K562 (cell line): ENCODE data around the gene CRACR2B. TPM values are rescaled to one million over a fixed set of nuclear protein-coding genes. Genes with fewer than 3 reads are reported as not detected.
A peak's percentile ranks its signal among the peaks of the same experiment; 100 is the strongest.

Source experiments
- BACH1 ChIP-seq: fragments of 200-800 bp; sonication (Bioruptor generic); IDR thresholded peaks from 2 replicates; pipeline ENCODE4 v1.6.1; 2016; ENCODE audit warnings: missing genetic modification characterization, missing compliant biosample characterization
- CBFA2T3 ChIP-seq: fragments of 450-650 bp; IDR thresholded peaks from 2 replicates; pipeline ENCODE4 v1.6.1; 2017
- ELF1 ChIP-seq: fragments of 200-800 bp; sonication (Bioruptor generic); IDR thresholded peaks from 2 replicates; pipeline ENCODE4 v1.6.1; 2016; ENCODE audit warnings: missing genetic modification characterization, missing compliant biosample characterization
- FUS ChIP-seq: fragments of 200-400 bp; formaldehyde crosslinking; optimal IDR thresholded peaks from 2 replicates; pipeline ENCODE3; 2017; ENCODE audit warnings: low read depth, low read length
- GTF2E2 ChIP-seq: fragments of 200-800 bp; sonication (Bioruptor generic); IDR thresholded peaks from 2 replicates; pipeline ENCODE4 v1.6.1; 2016; ENCODE audit warnings: missing genetic modification characterization, missing compliant biosample characterization
- HNRNPLL ChIP-seq: fragments of 200-400 bp; formaldehyde crosslinking; IDR thresholded peaks from 2 replicates; pipeline ENCODE4 v1.6.1; 2017; ENCODE audit warnings: low read length, low read depth, mild to moderate bottlenecking; ENCODE audit not compliant: poor library complexity, severe bottlenecking
- JUN ChIP-seq, 2 experiments: sonication (generic) in 1 of 2; formaldehyde crosslinking in 1 of 2; IDR thresholded peaks; 2 replicates each; pipeline versions ENCODE4 v1.6.1 to v1.8.0; 2012 to 2022; ENCODE audit warnings: borderline replicate concordance in 2 of 2, mild to moderate bottlenecking in 2 of 2, improper control_type of control experiment in 1 of 2, low read depth in 1 of 2, low read length in 1 of 2, missing genetic modification reagents in 1 of 2
- KAT7 ChIP-seq: sonication (generic); formaldehyde crosslinking; IDR thresholded peaks from 2 replicates; pipeline ENCODE4 v1.8.0; 2022; ENCODE audit warnings: missing genetic modification reagents, mild to moderate bottlenecking, borderline replicate concordance
- MEIS2 ChIP-seq: fragments of 450-650 bp; IDR thresholded peaks from 2 replicates; pipeline ENCODE4 v1.6.1; 2014; ENCODE audit warnings: mild to moderate bottlenecking; ENCODE audit not compliant: partially characterized antibody
- MYC ChIP-seq, 2 experiments: fragments of 250-450 bp in 1 of 2; sonication (Bioruptor Pico) in 1 of 2; IDR thresholded peaks; 2 replicates each; pipeline versions ENCODE4 v1.5.1 to v1.6.1; 2012 to 2021; ENCODE audit warnings: low read depth in 2 of 2, borderline replicate concordance in 1 of 2, improper control_type of control experiment in 1 of 2, low read length in 1 of 2, mild to moderate bottlenecking in 1 of 2, moderate library complexity in 1 of 2
- RBM39 ChIP-seq: fragments of 200-400 bp; formaldehyde crosslinking; optimal IDR thresholded peaks from 2 replicates; pipeline ENCODE3; 2018; ENCODE audit warnings: low read depth, low read length
- RFX1 ChIP-seq: fragments of 450-650 bp; IDR thresholded peaks from 2 replicates; pipeline ENCODE4 v1.6.1; 2016; ENCODE audit warnings: mild to moderate bottlenecking, moderate library complexity
- SAFB ChIP-seq: fragments of 200-400 bp; formaldehyde crosslinking; IDR thresholded peaks from 2 replicates; pipeline ENCODE4 v1.6.1; 2017; ENCODE audit warnings: low read depth, low read length, borderline replicate concordance
- U2AF1 ChIP-seq: fragments of 200-400 bp; formaldehyde crosslinking; optimal IDR thresholded peaks from 2 replicates; pipeline ENCODE3; 2017; ENCODE audit warnings: mild to moderate bottlenecking, low read depth, low read length, moderate library complexity
- ZBTB1 ChIP-seq: sonication (generic); formaldehyde crosslinking; IDR thresholded peaks from 2 replicates; pipeline ENCODE4 v1.8.1; 2023; ENCODE audit warnings: missing genetic modification reagents, low read depth, mild to moderate bottlenecking, borderline replicate concordance
- ZNF124 ChIP-seq: sonication (generic); formaldehyde crosslinking; IDR thresholded peaks from 2 replicates; pipeline ENCODE4 v1.8.1; 2022; ENCODE audit warnings: missing genetic modification reagents
- polyA plus RNA-seq, 8 experiments: library from polyadenylated mRNA; depleted of rRNA in 4 of 8; stranded (reverse) in 5 of 8; unstranded in 3 of 8; fragments of >200 nt; fragmentation: Nextera tagmentation in 2 of 8; fragmentation: Illumina TruSeq in 1 of 8; extraction: Ambion mirVana in 2 of 8; extraction: Trizol in 1 of 8; gene quantifications; 2 replicates each; pipeline versions ENCODE4 v1.2.1 to v1.2.3, GENCODE V29; 2011 to 2014; ENCODE audit warnings: inconsistent platforms in 1 of 8, missing spikeins in 1 of 8
- total RNA-seq, 7 experiments: library from RNA; depleted of rRNA in 6 of 7; stranded (reverse); fragments of >200 nt in 6 of 7; fragmentation: Illumina TruSeq in 2 of 7; extraction: Trizol in 2 of 7; gene quantifications; 2 replicates each; pipeline versions ENCODE4 v1.2.1 to v1.2.3, GENCODE V29; 2011 to 2021; ENCODE audit warnings: low replicate concordance in 1 of 7
- TF ChIP-seq, protein P1 (sequence below): sonication (generic); formaldehyde crosslinking; IDR thresholded peaks from 2 replicates; pipeline ENCODE4 v1.8.1; 2023; ENCODE audit warnings: missing genetic modification reagents, mild to moderate bottlenecking, borderline replicate concordance
- TF ChIP-seq, protein P2 (sequence below): sonication (generic); formaldehyde crosslinking; IDR thresholded peaks from 2 replicates; pipeline ENCODE4 v1.8.0; 2022; ENCODE audit warnings: mild to moderate bottlenecking, missing genetic modification reagents
- TF ChIP-seq, protein P3 (sequence below): sonication (generic); formaldehyde crosslinking; IDR thresholded peaks from 2 replicates; pipeline ENCODE4 v1.8.1; 2022; ENCODE audit warnings: missing genetic modification reagents

CRACR2B gene
- total and polyA plus RNA-seq, 9 of the 15 experiments (the other 6 are each of a cell fraction or from before 2014, with no cell fraction given), result 0.10 to 51.0 (median 6.0) TPM

DNA sequence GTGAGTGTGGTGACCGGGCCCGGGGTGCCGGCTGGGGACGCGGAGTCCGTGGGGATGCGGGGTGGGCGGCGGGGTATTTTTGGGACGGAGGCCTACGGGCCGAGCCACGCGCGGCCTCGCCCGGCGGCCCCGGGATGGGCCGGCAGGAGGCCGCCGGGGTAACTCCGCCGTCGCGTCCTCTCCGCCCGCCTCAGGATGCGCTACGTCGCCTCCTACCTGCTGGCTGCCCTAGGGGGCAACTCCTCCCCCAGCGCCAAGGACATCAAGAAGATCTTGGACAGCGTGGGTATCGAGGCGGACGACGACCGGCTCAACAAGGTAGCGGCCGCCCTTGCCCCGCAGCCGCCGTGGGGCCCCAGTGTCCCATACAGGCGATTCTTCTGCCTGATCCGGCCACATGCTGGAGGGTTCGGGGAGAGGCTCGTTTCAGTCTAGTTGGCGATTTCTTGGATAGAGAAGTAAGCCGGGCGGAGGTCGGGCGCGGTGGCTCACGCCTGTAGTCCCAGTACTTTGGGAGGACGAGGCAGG is 17.6 kb upstream of the CRACR2B start (continued):
- TF ChIP-seq, protein P1, sequence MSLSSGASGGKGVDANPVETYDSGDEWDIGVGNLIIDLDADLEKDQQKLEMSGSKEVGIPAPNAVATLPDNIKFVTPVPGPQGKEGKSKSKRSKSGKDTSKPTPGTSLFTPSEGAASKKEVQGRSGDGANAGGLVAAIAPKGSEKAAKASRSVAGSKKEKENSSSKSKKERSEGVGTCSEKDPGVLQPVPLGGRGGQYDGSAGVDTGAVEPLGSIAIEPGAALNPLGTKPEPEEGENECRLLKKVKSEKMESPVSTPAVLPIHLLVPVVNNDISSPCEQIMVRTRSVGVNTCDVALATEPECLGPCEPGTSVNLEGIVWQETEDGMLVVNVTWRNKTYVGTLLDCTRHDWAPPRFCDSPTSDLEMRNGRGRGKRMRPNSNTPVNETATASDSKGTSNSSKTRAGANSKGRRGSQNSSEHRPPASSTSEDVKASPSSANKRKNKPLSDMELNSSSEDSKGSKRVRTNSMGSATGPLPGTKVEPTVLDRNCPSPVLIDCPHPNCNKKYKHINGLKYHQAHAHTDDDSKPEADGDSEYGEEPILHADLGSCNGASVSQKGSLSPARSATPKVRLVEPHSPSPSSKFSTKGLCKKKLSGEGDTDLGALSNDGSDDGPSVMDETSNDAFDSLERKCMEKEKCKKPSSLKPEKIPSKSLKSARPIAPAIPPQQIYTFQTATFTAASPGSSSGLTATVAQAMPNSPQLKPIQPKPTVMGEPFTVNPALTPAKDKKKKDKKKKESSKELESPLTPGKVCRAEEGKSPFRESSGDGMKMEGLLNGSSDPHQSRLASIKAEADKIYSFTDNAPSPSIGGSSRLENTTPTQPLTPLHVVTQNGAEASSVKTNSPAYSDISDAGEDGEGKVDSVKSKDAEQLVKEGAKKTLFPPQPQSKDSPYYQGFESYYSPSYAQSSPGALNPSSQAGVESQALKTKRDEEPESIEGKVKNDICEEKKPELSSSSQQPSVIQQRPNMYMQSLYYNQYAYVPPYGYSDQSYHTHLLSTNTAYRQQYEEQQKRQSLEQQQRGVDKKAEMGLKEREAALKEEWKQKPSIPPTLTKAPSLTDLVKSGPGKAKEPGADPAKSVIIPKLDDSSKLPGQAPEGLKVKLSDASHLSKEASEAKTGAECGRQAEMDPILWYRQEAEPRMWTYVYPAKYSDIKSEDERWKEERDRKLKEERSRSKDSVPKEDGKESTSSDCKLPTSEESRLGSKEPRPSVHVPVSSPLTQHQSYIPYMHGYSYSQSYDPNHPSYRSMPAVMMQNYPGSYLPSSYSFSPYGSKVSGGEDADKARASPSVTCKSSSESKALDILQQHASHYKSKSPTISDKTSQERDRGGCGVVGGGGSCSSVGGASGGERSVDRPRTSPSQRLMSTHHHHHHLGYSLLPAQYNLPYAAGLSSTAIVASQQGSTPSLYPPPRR (CRISPR knock-in tag), result 0 out of 2 replicates have a peak, but pooled peaks have one; percentile 73
- TF ChIP-seq KAT7 (CRISPR knock-in tag) (0 out of 2 replicates have a peak, but pooled peaks have one; percentile 45), ZBTB1 (CRISPR knock-in tag) (peak; percentile 17), JUN (IDR thresholded peaks at IDR 0.05; ENCODE audit: borderline replicate concordance, low read depth, low read length) (no peak), JUN (CRISPR knock-in tag; IDR thresholded peaks at IDR 0.05; ENCODE audit: borderline replicate concordance) (0 out of 2 replicates have a peak, but pooled peaks have one; percentile 21), MEIS2 (no peak), FUS (peak; percentile 22), RBM39 (no peak), RFX1 (no peak), SAFB (0 out of 2 replicates have a peak, but pooled peaks have one; percentile 65), GTF2E2 (tag) (peak; percentile 67; the same call in 1 of the 2 replicates), MYC (IDR thresholded peaks at IDR 0.05; ENCODE audit: low read depth, low read length) (peak; percentile 7; the same call in 1 of the 2 replicates), MYC (CRISPR knock-in tag; IDR thresholded peaks at IDR 0.05; ENCODE audit: borderline replicate concordance, low read depth) (no peak), ELF1 (tag) (no peak), BACH1 (no peak), U2AF1 (peak; percentile 72), CBFA2T3 (no peak), ZNF124 (no peak), HNRNPLL (peak; percentile 9)
- TF ChIP-seq, protein P2, sequence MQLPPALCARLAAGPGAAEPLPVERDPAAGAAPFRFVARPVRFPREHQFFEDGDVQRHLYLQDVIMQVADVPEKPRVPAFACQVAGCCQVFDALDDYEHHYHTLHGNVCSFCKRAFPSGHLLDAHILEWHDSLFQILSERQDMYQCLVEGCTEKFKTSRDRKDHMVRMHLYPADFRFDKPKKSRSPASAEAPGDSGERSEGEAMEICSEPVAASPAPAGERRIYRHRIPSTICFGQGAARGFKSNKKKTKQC, result 0 out of 2 replicates have a peak, but pooled peaks have one; percentile 7
- TF ChIP-seq, protein P3, sequence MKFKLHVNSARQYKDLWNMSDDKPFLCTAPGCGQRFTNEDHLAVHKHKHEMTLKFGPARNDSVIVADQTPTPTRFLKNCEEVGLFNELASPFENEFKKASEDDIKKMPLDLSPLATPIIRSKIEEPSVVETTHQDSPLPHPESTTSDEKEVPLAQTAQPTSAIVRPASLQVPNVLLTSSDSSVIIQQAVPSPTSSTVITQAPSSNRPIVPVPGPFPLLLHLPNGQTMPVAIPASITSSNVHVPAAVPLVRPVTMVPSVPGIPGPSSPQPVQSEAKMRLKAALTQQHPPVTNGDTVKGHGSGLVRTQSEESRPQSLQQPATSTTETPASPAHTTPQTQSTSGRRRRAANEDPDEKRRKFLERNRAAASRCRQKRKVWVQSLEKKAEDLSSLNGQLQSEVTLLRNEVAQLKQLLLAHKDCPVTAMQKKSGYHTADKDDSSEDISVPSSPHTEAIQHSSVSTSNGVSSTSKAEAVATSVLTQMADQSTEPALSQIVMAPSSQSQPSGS, result no peak
